Endodermal cell (in vitro differentiated cells): Measurements from ENCODE around the gene STAM2. TPM values are rescaled to one million over a fixed set of nuclear protein-coding genes. Genes with fewer than 3 reads are reported as not detected.

Experiments
- DNase-seq: peaks from one replicate; pipeline ENCODE4 v3.0.0-alpha.2; 2017
- H3K27ac ChIP-seq: 2 replicates; pipeline ENCODE4 v1.5.1; 2013; ENCODE audit warnings: mild to moderate bottlenecking, low read depth, low read length, moderate library complexity
- H3K27me3 ChIP-seq: 2 replicates; pipeline ENCODE4 v1.6.1; 2013; ENCODE audit warnings: mild to moderate bottlenecking, low read length, moderate library complexity; ENCODE audit not compliant: insufficient read depth, control insufficient read depth, poor library complexity, severe bottlenecking
- H3K36me3 ChIP-seq: 2 replicates; pipeline ENCODE4 v1.7.0; 2013; ENCODE audit warnings: mild to moderate bottlenecking, low read length, moderate library complexity; ENCODE audit not compliant: control insufficient read depth, insufficient read depth
- H3K4me1 ChIP-seq: one replicate; pipeline ENCODE4 v1.7.0; 2013; ENCODE audit warnings: low read length; ENCODE audit not compliant: control insufficient read depth, insufficient read depth
- H3K4me3 ChIP-seq: 2 replicates; pipeline ENCODE4 v1.5.1; 2013; ENCODE audit warnings: mild to moderate bottlenecking, low read length, moderate library complexity
- H3K9ac ChIP-seq: 2 replicates; pipeline ENCODE4 v1.6.1; 2013; ENCODE audit warnings: mild to moderate bottlenecking, low read length, moderate library complexity; ENCODE audit not compliant: poor library complexity, severe bottlenecking; ENCODE audit errors: extremely low read depth
- H3K9me3 ChIP-seq: 2 replicates; pipeline ENCODE4 v1.6.1; 2013; ENCODE audit warnings: mild to moderate bottlenecking, low read length, moderate library complexity; ENCODE audit not compliant: control insufficient read depth
- H3K27ac Mint-ChIP-seq: 2 replicates; pipeline ENCODE4 v1.8.0; 2020; ENCODE audit warnings: mixed read lengths
- H3K27me3 Mint-ChIP-seq: 2 replicates; pipeline ENCODE4 v1.8.0; 2021; ENCODE audit warnings: mild to moderate bottlenecking, mixed read lengths; ENCODE audit not compliant: insufficient read depth
- H3K36me3 Mint-ChIP-seq: 2 replicates; pipeline ENCODE4 v1.8.0; 2020; ENCODE audit warnings: low read depth, mixed read lengths
- H3K4me1 Mint-ChIP-seq: 2 replicates; pipeline ENCODE4 v1.8.0; 2020; ENCODE audit warnings: mixed read lengths
- H3K4me3 Mint-ChIP-seq: 2 replicates; pipeline ENCODE4 v1.8.0; 2020; ENCODE audit warnings: mild to moderate bottlenecking, moderate library complexity, mixed read lengths
- H3K9me3 Mint-ChIP-seq: 2 replicates; pipeline ENCODE4 v1.8.0; 2020; ENCODE audit warnings: mild to moderate bottlenecking, mixed read lengths
- WGBS, 2 experiments: methylation state at CpG; one replicate each; pipeline versions ENCODE4 v1.1.5 to v1.1.7; 2013; ENCODE audit warnings: missing lambda C conversion rate in 2 of 2, mixed read lengths in 1 of 2; ENCODE audit not compliant: insufficient coverage in 1 of 2, insufficient read length in 1 of 2; 5-methylcytosine and 5-hydroxymethylcytosine counted together
- total RNA-seq, 2 donors: library from RNA; stranded (reverse); fragmentation: NEBNext Ultra II Directional in 1 of 2; extraction: Animal tissue kit (Norgen Biotek cat#: 25700) in 1 of 2; gene quantifications; 2 replicates in 1 of 2; 3 replicates in 1 of 2; pipeline ENCODE4 v1.2.1, GENCODE V29; 2021
- TF ChIP-seq, protein P1 (sequence below): fragments of 200-600 bp; sonication (generic); conservative IDR thresholded peaks from 2 replicates; pipeline ENCODE4 v1.5.0; 2021; ENCODE audit warnings: antibody characterized with exemption, mild to moderate bottlenecking

Gene STAM2
- total RNA-seq, 2 donors from 2014 or later = 21.5 to 30.9 TPM

DNA sequence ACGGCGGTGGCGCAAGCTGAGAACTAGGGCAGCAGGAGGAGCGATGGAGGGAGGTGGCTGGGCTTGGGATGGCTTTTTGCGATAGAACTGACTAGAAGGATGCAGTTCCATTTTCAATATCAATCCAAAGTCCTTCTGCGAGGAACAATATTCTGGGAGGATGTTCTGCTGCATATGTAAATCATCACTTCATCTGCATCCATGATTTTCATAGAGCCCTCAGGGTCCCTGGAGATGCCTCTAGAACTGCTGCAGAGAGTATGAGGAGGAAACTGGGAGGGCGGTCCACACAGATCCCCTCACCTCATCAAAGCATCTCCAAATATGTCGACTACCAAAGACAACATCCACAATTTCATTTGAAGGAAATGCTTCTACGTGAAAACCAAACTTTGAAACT, 97.5 kb downstream of the STAM2 start:
- H3K27ac Mint-ChIP-seq = no peak overlapping the region
- peaks cover 2% of the 10 kb centered on the region for H3K27me3 Mint-ChIP-seq
- no peak overlapping the region for H3K27ac ChIP-seq
- whole genome bisulfite sequencing, 2 experiments = 95% methylated on average over 6 to 9 of the region's 9 CpGs
- no peak overlapping the region for H3K9ac ChIP-seq
- no peaks in the 10 kb centered on the region for H3K27me3 ChIP-seq
- no peak for DNase-seq
- no peaks in the 10 kb centered on the region for H3K4me1 ChIP-seq
- no peaks in the 10 kb centered on the region for H3K36me3 ChIP-seq
- no peak overlapping the region for H3K4me3 Mint-ChIP-seq
- no peaks in the 10 kb centered on the region for H3K9me3 ChIP-seq
- peaks cover 1% of the 10 kb centered on the region for H3K4me1 Mint-ChIP-seq
- H3K9me3 Mint-ChIP-seq = no peaks in the 10 kb centered on the region
- TF ChIP-seq, protein P1, sequence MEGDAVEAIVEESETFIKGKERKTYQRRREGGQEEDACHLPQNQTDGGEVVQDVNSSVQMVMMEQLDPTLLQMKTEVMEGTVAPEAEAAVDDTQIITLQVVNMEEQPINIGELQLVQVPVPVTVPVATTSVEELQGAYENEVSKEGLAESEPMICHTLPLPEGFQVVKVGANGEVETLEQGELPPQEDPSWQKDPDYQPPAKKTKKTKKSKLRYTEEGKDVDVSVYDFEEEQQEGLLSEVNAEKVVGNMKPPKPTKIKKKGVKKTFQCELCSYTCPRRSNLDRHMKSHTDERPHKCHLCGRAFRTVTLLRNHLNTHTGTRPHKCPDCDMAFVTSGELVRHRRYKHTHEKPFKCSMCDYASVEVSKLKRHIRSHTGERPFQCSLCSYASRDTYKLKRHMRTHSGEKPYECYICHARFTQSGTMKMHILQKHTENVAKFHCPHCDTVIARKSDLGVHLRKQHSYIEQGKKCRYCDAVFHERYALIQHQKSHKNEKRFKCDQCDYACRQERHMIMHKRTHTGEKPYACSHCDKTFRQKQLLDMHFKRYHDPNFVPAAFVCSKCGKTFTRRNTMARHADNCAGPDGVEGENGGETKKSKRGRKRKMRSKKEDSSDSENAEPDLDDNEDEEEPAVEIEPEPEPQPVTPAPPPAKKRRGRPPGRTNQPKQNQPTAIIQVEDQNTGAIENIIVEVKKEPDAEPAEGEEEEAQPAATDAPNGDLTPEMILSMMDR = no peak
- no peak overlapping the region for H3K4me3 ChIP-seq
- no peaks in the 10 kb centered on the region for H3K36me3 Mint-ChIP-seq

DNA sequence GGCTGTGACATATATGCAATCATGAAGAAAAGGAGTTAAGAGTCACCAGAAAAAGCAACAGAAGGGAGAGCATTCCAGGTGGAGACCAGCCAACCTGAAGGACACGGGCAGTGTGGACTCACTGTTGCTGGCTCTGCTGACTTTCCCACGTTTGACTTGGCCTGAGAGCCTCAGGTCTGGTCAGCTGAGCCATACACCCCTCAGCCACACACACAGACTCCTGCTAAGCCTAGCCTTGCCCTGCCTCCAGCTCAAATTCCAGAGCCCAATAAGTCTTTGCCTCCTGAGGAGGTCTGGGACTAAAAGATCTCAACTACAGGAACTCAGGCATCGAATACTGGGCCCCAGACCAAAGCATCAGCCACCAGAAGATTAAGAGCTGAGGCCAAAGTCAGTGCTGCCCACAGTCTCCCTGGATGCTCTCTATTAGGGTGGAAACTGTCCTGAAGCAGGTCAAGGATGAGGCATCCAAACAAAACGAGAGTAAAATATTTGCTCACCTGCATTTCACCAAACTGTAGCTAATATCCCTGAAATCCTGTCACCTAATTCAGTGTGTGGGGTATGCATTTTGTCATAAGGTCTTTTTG, 100.0 kb downstream of the STAM2 start:
- Histone ChIP-seq H3K9me3 (no peaks in the 10 kb centered on the region), H3K4me1 (no peaks in the 10 kb centered on the region), H3K36me3 (no peaks in the 10 kb centered on the region), H3K27ac (no peak overlapping the region), H3K4me3 (no peak overlapping the region), H3K27me3 (no peaks in the 10 kb centered on the region), H3K9ac (no peak overlapping the region)
- DNase-seq = no peak
- WGBS, 2 experiments = 86% methylated on average over 1 to 4 of the region's 4 CpGs
- TF ChIP-seq, protein P1 = no peak
- Mint-ChIP-seq H3K4me3 (no peak overlapping the region), H3K9me3 (no peaks in the 10 kb centered on the region), H3K36me3 (no peaks in the 10 kb centered on the region), H3K27ac (no peak overlapping the region), H3K4me1 (peaks cover 1% of the 10 kb centered on the region), H3K27me3 (no peaks in the 10 kb centered on the region)

DNA sequence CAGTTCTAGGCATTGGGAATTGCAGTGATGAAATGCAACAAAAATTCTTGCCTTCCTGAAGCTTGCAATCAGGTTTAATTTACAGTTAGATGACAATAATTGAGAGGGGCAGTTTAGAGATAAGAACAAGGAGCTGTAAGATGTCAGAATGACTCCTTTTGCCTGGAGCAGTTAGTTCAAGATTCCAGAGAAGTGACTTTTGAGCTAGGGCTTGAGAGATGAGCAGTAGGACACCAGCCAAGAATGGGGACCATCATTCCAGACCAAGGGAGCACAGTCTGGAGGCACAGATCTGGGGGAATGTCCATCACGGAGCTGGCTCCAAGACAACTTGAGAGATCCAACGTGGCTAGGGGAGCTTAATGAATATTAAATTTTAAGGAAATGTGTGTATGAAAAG, 103.6 kb downstream of the STAM2 start:
- TF ChIP-seq, protein P1 = no peak
- no peak overlapping the region for H3K9ac ChIP-seq
- WGBS, 2 experiments = 97% methylated on average over 2 of the region's 2 CpGs; no CpG with 5 or more reads in 1 of the 2 experiments
- H3K27me3 Mint-ChIP-seq = no peaks in the 10 kb centered on the region
- no peaks in the 10 kb centered on the region for H3K36me3 Mint-ChIP-seq
- no peak overlapping the region for H3K27ac Mint-ChIP-seq
- peaks cover 1% of the 10 kb centered on the region for H3K4me1 Mint-ChIP-seq
- H3K27ac ChIP-seq = no peak overlapping the region
- no peaks in the 10 kb centered on the region for H3K4me1 ChIP-seq
- no peak overlapping the region for H3K4me3 ChIP-seq
- no peak overlapping the region for H3K4me3 Mint-ChIP-seq
- H3K27me3 ChIP-seq = no peaks in the 10 kb centered on the region
- peaks cover 2% of the 10 kb centered on the region for H3K9me3 Mint-ChIP-seq
- H3K9me3 ChIP-seq = no peaks in the 10 kb centered on the region
- H3K36me3 ChIP-seq = no peaks in the 10 kb centered on the region
- DNase-seq = no peak
